GM18499 (cell line): Measurements from ENCODE around the gene UST.
A peak's percentile ranks its signal among the peaks of the same experiment; 100 is the strongest.

Experiments used
- ATAC-seq: cut with Tn5 transposase; IDR thresholded peaks from one replicate; pipeline ENCODE4 v1.9.1; 2021; ENCODE audit warnings: moderate number of reproducible peaks; ENCODE audit not compliant: insufficient read depth, unreplicated experiment

The UST gene

GRCh38 chr6:149071997-149072396, 325.2 kb downstream of the UST start:
- no peak for ATAC-seq

DNA sequence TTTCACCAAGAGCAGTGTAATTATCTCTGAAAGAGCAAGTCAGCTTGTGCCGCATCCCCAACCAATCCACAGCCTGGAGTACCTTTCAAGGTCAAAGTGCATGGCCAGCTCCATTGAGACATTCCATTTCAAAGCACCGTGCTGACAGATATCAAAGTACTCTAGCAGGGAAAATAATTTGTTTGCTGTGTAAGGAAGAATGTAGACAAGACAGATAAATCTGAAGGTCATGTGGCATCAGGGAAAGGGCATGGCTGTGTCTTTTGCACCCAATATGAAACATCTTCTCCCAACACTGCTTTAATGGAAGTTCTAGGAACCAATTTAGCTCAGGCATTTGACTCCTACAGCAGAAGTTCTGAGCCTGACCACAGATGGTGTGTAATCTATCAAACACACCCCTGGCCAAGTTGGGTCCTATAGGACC, 328.0 kb downstream of the UST start:
- no peak for ATAC-seq

GRCh38 chr6:149075616-149076354, 329.0 kb downstream of the UST start:
- no peak for ATAC-seq

DNA sequence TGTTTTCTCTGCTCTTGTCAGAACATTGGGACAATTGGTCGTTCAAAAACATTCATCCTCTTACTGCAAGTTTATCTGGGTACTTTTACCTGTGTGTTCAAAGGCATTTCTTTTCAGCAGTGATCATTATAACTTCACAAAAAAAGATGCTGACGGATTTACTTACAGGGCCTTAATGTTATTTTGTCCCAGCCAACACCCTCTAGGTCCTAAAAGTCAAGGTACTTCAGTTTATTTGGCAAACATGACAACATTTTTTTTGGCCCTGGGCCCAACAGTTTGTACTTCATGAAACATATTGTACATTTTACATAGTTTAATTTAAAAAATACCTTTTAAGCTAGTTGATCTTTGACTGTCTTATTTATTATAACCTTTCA, 329.5 kb downstream of the UST start:
- no peak for ATAC-seq

DNA sequence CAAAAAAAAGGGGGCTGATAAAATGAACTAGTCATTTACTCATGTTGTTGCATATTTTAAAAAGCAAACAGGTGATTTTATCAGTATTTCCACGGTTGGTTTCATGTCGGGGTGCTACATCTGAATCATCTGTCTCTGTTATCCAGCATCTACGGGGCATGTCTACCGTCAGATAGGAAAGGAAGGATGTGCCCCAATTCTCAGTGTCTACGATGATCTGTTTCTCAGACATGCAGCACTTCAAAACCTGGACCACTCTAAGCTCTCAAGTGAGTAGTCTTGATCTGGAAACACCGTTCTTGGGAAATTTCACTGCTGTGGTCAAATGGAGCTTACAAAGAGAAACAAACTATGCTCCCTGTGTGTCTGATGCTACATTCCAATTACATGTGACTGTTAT, 330.4 kb downstream of the UST start:
- ATAC-seq, result no peak

DNA sequence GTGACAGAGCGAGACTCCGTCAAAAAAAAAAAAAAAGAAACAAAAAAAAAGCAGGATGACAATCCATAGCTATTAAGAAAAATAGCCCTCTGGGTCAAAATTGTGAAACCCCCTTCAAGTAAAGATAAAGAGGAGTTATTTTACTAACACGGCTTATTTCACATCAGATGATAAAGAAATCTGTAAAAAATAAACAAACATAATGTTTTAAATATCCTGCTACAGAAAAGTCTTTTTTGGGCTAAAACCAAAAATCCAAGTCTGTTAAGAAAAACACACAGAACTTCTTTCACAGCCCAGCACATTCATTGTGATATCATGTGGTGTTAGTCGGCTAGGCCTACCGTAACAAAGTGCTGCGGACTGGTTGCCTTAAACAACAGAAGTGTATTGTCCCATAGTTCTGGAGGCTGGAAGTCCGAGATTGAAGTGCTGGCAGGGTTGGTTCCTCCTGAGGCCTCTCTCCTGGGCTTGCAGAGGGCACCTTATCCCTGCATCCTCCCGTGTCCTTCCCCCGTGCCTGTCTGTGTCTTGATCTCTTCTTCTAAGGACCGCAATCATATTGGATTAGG, 331.5 kb downstream of the UST start:
- no peak for ATAC-seq

DNA sequence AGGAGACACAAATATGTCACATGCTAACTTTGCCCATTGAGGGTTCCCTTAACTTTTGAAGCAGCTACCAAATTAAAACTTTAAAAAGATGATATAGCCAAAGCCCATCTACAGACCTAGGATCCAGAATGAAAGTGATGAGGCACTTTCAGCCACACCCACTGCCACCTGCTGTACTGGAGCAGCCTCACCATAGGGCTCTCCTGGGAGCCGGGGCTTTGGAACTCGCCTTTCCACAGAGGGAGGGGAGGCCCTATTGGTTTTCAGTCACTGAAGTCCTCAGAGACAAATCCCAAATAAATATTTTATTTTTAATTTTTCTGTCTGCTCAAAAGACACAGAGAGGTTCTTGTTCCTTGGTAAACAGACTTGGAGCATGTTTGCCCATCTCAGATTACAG, 332.6 kb downstream of the UST start:
- ATAC-seq, result no peak

DNA sequence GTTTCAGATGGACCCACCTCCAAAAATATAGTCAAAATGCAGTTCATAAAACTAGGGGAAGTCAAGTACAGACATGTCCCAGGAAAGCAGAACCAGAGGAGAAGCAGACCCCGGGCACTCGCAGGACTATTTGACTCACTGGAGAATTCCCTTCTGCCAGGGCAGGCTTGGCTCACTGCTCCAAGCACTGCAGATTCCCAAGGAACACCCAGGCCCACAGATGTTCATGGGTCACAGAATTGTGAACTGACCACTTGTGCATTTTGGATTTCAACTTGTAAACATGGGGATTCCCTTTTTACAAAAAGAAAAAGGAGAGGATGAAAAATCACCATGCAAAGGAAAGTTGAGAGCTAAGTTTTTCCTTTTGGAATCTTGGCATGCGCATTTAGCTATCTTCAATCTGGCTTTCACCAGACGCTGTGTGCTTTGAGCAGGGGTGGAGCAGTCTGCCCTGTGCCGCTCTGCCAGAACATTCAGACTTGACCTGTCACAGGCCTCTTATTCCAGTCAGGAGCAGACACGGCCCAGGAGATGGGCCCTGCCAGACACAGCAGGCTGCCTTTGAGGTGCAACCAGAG, 333.2 kb downstream of the UST start:
- no peak for ATAC-seq

- no peak for ATAC-seq
These were observed 333.7 kb downstream of the UST start for GRCh38 chr6:149080511-149080910.

GRCh38 chr6:149081281-149081680, 334.5 kb downstream of the UST start:
- no peak for ATAC-seq

- peak; percentile 62 for ATAC-seq
These were observed 335.5 kb downstream of the UST start for GRCh38 chr6:149082320-149082719.

DNA sequence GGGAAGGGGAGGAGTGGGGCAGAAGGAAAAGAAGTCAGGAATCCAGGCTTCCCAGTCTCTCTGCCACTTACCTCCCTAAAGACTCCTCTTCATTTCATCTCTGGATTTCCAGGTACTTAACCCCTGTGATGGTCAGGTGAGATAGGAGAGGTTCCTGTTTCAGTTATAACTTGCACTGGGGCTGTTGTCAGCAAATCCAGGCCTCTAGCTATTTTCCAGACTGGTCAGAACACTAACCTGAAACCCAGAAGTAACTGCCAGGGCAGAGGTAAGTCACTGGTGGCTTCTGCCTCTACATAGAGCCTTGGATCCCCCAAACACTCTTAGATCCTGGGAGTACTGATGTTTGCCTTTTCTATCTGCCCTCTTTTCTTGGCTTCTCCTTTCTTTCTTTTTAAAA, 337.2 kb downstream of the UST start:
- ATAC-seq, result no peak

DNA sequence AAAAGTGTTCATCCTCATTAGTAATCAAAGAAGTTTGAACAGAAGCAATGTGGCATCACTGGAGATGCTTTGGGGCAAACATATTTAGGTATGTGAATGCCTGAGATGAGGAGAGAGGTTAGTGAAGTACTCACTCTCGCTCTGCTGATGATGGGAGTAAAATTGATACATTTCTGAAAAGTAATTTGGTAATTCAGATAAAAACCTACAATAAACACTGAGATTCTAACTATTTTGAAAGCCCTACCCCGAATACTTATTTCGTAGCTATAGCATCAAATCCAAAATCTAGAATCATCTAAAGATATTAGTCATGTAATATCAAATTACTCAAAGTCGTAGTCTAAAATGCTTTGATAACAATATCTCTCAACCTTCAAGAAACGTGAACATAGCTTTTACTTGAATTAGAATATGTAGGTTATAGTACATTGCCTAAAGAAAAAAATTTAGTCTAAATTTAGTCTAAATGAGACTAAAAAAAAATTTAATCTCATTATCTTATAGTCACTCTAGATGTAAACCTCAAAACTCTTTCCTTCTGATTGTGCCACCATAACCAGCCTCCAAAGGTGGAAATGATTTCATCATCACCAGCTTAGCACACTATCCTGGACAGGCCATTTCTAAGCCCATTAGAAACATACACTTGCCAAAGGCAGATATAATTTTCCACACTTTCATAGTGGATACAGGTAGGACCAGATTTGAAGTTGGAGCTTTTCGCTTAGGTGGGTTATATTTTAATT, 338.2 kb downstream of the UST start:
- ATAC-seq, result no peak

- ATAC-seq, result no peak
These were observed 338.7 kb downstream of the UST start for GRCh38 chr6:149085557-149085938.

- ATAC-seq, result no peak
These were observed 339.5 kb downstream of the UST start for GRCh38 chr6:149086363-149086762.

GRCh38 chr6:149087898-149088297, 341.1 kb downstream of the UST start:
- no peak for ATAC-seq

DNA sequence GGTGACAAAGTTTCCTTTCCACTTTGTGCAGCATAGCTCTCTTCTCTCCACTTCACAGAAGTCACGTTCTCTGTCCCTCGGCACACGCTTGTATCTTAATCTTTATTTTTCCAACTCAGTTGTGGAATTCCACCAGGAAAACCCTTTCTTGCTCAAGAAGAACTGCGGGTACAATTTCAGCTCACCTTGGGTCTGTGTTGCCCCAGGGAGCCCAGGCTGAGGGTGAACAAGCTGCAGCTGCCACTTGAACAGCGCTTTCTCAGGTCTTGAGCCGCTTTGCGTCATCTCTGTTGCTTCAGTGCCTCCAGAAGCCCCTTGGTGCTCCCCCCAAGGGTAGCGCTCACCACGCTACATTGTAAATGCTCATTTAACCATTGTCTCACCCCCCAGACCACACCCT, 341.5 kb downstream of the UST start:
- ATAC-seq, result no peak

DNA sequence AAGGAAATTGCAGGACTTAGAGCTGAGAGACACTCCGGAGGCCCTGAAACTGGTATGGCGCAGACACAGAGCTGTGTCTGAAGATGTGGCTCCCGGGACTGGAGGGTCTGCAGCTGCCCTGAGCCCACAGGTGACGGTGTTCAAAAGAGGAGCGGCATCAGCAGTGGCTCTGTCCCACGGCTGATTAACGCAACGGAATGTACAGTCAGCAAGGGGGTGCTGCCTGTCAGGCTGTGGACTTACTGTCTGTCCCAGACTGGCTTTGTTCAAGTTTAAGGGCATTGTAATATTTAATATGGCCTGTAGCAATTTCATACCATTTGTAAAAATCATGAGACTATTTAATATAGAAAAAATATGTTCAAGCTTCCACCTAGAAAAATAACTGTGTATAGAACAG, 342.7 kb downstream of the UST start:
- ATAC-seq, result no peak

- ATAC-seq, result no peak
These were observed 344.1 kb downstream of the UST start for GRCh38 chr6:149090937-149091336.

- no peak for ATAC-seq
These were observed 346.8 kb downstream of the UST start for GRCh38 chr6:149093643-149094042.

GRCh38 chr6:149094156-149094555, 347.3 kb downstream of the UST start:
- ATAC-seq, result no peak
